Mesodermal cell (in vitro differentiated cells): ENCODE results near the gene CDHR4.
A peak's percentile ranks its signal among the peaks of the same experiment; 100 is the strongest.
"Not testable (repeated sequence)": the region's sequence is repeated elsewhere in the genome, so short reads cannot be mapped to it uniquely, and the experiment has no call there.

ENCODE experiments used
- H3K27ac ChIP-seq: 2 replicates; pipeline ENCODE4 v1.7.0; 2013; ENCODE audit warnings: mild to moderate bottlenecking, low read depth, low read length, moderate library complexity; ENCODE audit not compliant: severe bottlenecking
- H3K36me3 ChIP-seq: 2 replicates; pipeline ENCODE4 v1.7.1; 2013; ENCODE audit warnings: mild to moderate bottlenecking, low read length, moderate library complexity; ENCODE audit not compliant: control insufficient read depth, insufficient read depth
- H3K4me1 ChIP-seq: one replicate; pipeline ENCODE4 v1.7.1; 2013; ENCODE audit warnings: mild to moderate bottlenecking, low read length; ENCODE audit not compliant: insufficient read depth, control insufficient read depth, poor library complexity, severe bottlenecking
- H3K4me3 ChIP-seq: 2 replicates; pipeline ENCODE4 v1.7.0; 2013; ENCODE audit warnings: low read length, control low read depth, mild to moderate bottlenecking; ENCODE audit not compliant: insufficient read depth, poor library complexity, severe bottlenecking; ENCODE audit errors: extremely low read depth
- H3K9me3 ChIP-seq: 2 replicates; pipeline ENCODE4 v1.7.1; 2013; ENCODE audit warnings: mild to moderate bottlenecking, low read length, moderate library complexity; ENCODE audit not compliant: control insufficient read depth
- WGBS, 2 experiments: methylation state at CpG; one replicate each; pipeline ENCODE4 v1.1.5; 2013; ENCODE audit warnings: missing lambda C conversion rate in 2 of 2; ENCODE audit not compliant: insufficient coverage in 2 of 2; 5-methylcytosine and 5-hydroxymethylcytosine counted together

The CDHR4 gene

GRCh38 chr3:49756036-49756435, 43.6 kb downstream of the CDHR4 start:
- Histone ChIP-seq H3K4me1 (no peaks in the 10 kb centered on the region), H3K27ac (no peak overlapping the region), H3K4me3 (no peak overlapping the region), H3K36me3 (peaks cover 19% of the 10 kb centered on the region), H3K9me3 (no peaks in the 10 kb centered on the region)
- 100% methylated on average over 1 of the region's 1 CpG; no CpG with 5 or more reads in 1 of the 2 experiments for WGBS, 2 experiments

GRCh38 chr3:49754536-49754935, 45.1 kb downstream of the CDHR4 start:
- H3K9me3 ChIP-seq: no peaks in the 10 kb centered on the region
- H3K36me3 ChIP-seq: peaks cover 11% of the 10 kb centered on the region
- WGBS, 2 experiments: 100% methylated on average over 1 of the region's 1 CpG
- no peak overlapping the region for H3K4me3 ChIP-seq
- no peaks in the 10 kb centered on the region for H3K4me1 ChIP-seq
- no peak overlapping the region for H3K27ac ChIP-seq

GRCh38 chr3:49751501-49751900, 48.2 kb downstream of the CDHR4 start:
- no peaks in the 10 kb centered on the region for H3K9me3 ChIP-seq

GRCh38 chr3:49750056-49750455, 49.6 kb downstream of the CDHR4 start:
- Histone ChIP-seq H3K4me3 (no peak overlapping the region), H3K36me3 (peaks cover 32% of the 10 kb centered on the region), H3K27ac (no peak overlapping the region), H3K4me1 (peaks cover 19% of the 10 kb centered on the region), H3K9me3 (no peaks in the 10 kb centered on the region)
- WGBS, 2 experiments: 96 to 100% methylated on average over 2 to 3 of the region's 4 CpGs

More at GRCh38 chr3:49751501-49751900, 48.2 kb downstream of the CDHR4 start:
- H3K4me3 ChIP-seq: no peak overlapping the region
- peaks cover 23% of the 10 kb centered on the region for H3K36me3 ChIP-seq
- 100% methylated on average over 2 of the region's 4 CpGs for WGBS, 2 experiments
- no peak overlapping the region for H3K27ac ChIP-seq
- peaks cover 19% of the 10 kb centered on the region for H3K4me1 ChIP-seq

- peaks cover 43% of the 10 kb centered on the region for H3K36me3 ChIP-seq
- 93 to 98% methylated on average over 5 of the region's 5 CpGs for WGBS, 2 experiments
- not testable (repeated sequence) for H3K4me3 ChIP-seq, H3K9me3 ChIP-seq
- peak overlapping the region; percentile 43 for H3K27ac ChIP-seq
- peaks cover 19% of the 10 kb centered on the region for H3K4me1 ChIP-seq
Observed at GRCh38 chr3:49748874-49749273, 50.8 kb downstream of the CDHR4 start.

GRCh38 chr3:49747792-49748480, 51.7 kb downstream of the CDHR4 start:
- WGBS, 2 experiments: 94 to 95% methylated on average over 10 to 12 of the region's 13 CpGs

GRCh38 chr3:49745986-49746385, 53.7 kb downstream of the CDHR4 start:
- no peak overlapping the region for H3K4me3 ChIP-seq
- no peaks in the 10 kb centered on the region for H3K9me3 ChIP-seq
- WGBS, 2 experiments: 100% methylated on average over 1 of the region's 2 CpGs; no CpG with 5 or more reads in 1 of the 2 experiments
- H3K4me1 ChIP-seq: peaks cover 19% of the 10 kb centered on the region
- H3K27ac ChIP-seq: no peak overlapping the region
- peaks cover 63% of the 10 kb centered on the region for H3K36me3 ChIP-seq

More at GRCh38 chr3:49747792-49748480, 51.7 kb downstream of the CDHR4 start:
- peaks cover 51% of the 10 kb centered on the region for H3K36me3 ChIP-seq
- peak overlapping the region; percentile 68 for H3K27ac ChIP-seq
- H3K9me3 ChIP-seq: no peaks in the 10 kb centered on the region
- no peak overlapping the region for H3K4me3 ChIP-seq
- peaks cover 19% of the 10 kb centered on the region for H3K4me1 ChIP-seq
